Muscle of back (tissue), 11 donors: ENCODE results near the gene CCDC181. TPM values are rescaled to one million over a fixed set of nuclear protein-coding genes. Genes with fewer than 3 reads are reported as not detected.
"Not testable (repeated sequence)": the region's sequence is repeated elsewhere in the genome, so short reads cannot be mapped to it uniquely, and the experiment has no call there.

Experiments
- DNase-seq, 3 donors: peaks; one replicate each; pipeline versions ENCODE4 v3.0.0 to v3.0.0-alpha.2; 2013
- polyA plus RNA-seq, 10 donors: library from polyadenylated mRNA; unstranded; fragments of 120-200 nt; gene quantifications; one replicate each; pipeline ENCODE4 v1.2.1, GENCODE V29; 2013; ENCODE audit not compliant: insufficient read length in 10 of 10

Gene CCDC181
- polyA plus RNA-seq, 10 donors: 0.77 to 1.4 (median 1.2) TPM

- DNase-seq: not testable (repeated sequence)
Observed at GRCh38 chr1:169402578-169402977, 24.7 kb downstream of the CCDC181 start.

DNA sequence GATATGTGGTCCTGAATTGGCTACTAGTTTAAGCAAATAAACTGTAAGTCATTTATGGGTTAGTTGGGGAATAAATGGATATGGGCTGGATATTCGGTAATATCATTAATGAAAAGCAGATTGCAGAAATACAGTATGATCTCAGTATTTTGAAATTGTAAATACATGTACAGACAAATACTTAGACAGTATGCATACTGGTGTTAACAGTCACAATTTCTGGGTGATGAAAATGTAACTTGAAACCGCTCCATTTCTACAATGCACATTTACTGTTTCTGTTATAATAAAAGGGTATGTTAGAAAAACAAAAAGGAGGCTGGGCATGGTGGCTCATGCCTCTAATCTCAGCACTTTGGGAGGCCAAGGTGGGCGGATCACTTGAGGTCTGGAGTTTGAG, 31.3 kb downstream of the CCDC181 start:
- peak in 1 of 3 donors; percentile 1 for DNase-seq

DNA sequence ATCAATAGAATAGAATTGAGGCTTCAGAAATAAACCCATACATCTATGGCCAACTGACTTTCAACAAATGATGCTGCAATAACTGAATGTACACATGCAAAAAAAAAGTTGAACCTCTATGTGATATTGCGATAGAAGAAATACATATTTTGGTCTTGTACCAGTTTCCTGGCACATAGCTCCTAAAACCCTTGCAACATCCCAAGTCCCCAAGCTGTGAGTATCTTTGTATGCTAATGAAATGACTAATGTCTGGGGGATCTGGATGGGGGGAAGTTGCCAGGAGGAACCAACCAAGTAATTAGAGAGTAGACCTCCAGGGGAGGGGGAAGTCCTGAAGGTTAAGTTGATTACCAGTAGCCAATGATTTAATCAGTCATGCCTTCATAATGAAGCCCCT, 34.9 kb downstream of the CCDC181 start:
- no peak for DNase-seq

DNA sequence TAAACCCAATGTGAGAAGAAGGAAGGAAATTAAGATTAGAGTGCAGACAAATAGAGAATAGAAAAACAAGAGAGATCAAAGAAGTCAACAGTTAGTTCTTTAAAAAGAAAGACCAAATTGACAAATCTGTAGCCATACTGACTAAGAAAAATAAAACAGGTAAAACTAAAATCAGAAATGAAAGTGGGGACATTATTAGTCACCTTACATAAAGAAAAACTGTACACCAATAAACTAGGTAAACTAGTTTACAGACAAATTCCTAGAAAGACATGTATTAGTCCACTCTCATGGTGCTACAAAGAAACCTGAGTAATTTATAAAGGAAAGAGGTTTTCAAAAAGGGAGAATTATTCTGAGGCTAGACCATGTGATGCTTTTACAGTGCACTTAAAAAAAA, 37.0 kb downstream of the CCDC181 start:
- DNase-seq: no peak

GRCh38 chr1:169387399-169387798, 39.9 kb downstream of the CCDC181 start:
- no peak for DNase-seq

- no peak for DNase-seq
Observed at GRCh38 chr1:169383449-169383848, 43.8 kb downstream of the CCDC181 start.

DNA sequence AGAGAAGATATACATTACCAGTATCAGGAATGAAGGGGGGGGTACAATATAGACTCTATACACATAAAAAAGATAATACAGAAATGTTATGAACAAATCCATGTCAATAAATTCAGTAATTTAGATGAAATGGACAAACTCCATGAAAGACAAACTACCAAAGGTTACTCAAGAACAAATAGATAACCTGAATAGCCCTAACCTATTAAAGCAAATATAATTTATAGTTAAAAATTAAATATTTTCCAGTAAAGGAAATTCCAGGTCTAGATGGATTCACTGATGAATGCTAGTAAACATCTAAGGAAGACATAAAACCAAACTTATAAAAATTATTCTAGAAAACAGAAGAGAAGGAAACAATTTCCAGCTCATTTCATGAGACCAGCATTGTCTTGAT, 46.1 kb downstream of the CCDC181 start:
- no peak for DNase-seq

DNA sequence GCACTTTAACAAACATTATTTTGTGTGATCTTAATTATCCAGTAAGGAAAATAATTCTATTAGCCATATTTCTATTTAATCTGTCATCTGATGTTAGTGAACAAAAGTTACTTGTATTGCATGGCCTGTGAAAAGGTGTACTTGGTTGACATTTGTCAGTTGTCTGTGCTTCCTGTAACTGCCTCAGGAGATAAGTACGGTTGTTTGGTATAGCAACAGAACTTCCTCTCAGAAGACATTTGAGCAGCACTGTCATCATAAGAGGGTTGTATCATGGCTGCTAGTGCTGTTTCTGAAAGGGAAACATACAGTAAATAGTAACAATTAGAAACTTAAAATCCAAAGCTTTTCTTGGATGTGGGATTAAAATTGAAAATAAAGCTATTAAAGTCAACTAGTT, 55.9 kb downstream of the CCDC181 start:
- no peak for DNase-seq

- DNase-seq: peak in 1 of 3 donors; percentile 3
Observed at GRCh38 chr1:169368406-169368769, 58.9 kb downstream of the CCDC181 start.

DNA sequence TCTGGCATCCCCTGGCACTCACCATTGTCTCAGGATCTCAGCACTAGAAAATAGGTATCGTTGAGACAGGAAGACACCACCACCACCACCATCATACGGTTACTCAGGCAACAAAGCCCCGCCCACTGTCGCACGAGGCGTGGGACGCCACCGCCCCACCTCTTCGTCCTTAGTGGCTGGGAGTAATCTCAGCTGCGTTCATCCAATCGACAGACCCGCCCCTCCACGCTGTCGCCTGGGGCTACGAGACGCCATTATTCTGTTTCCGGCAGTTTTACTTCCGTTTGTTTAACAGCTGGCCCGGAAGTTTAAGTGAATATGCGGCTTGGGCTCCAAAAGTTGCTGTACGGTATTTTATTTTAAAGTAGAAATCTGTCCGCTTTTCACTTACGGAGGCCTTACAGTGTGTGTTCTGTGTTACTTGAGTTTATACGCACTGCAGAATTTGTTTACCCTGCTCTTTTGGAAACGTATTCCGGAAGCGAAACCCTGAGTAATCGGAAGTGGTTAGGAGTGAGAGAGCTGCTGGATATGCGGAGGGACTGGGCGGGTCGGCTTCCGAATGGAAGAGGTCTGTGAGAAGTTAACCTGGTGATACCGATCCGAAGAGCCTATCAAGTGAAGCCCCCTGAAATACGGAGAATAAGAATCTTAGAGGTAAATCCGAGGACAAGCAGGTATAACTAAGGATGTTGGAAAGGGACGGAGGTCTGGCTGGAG, 59.4 kb downstream of the CCDC181 start, which contains the start of the genes BLZF1 and NME7:
TSS of gene BLZF1 (plus strand) at position 510 of the 720 bp plus-strand sequence. CDS start 1,328 bp downstream, outside the sequence.
TSS of gene NME7 (minus strand) at position 112 of the 720 bp plus-strand sequence. CDS start at position 25, 87 bp downstream.
- peak; percentile 97 to 98 (median 97) for DNase-seq

- peak in 1 of 3 donors; percentile 2 for DNase-seq
Observed at GRCh38 chr1:169367096-169367685, 60.1 kb downstream of the CCDC181 start.

DNA sequence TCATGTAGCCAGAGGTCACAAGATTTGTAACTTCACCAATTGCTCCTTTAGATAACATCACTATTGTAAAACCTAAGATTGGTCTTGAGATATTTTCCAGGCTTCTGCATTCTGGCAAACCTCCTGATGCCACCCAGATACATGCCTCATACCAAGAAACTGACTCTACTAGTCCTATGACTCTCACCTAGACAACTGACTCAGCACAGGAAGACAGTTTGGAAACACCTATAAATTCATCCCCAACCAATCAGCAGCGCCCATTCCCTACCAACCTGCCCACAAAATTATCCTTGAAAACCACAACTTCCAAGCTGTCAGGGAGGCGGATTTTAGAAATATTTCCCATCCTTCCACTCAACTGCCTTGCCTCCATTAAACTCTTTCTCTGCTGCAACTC, 62.3 kb downstream of the CCDC181 start:
- DNase-seq: no peak

- peak in 1 of 3 donors; percentile 79 for DNase-seq
Observed at GRCh38 chr1:169363046-169363730, 64.1 kb downstream of the CCDC181 start.

DNA sequence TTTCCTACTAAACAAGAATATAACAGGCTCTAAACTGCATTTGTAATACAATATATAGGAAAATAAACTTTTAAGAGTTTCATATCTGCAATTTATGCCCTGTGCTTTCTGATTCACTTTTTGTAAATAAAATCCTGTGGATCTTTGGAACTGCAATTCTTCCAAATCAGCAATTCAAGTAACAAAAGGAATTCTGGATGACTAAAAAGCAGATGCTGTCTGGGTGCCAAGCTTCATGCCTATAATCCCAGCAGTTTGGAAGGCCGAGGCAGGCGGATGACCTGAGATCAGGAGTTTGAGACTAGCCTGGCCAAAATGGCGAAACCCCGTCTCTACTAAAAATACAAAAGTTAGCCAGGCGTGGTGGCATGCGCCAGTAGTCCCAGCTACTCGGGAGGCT, 66.0 kb downstream of the CCDC181 start:
- no peak for DNase-seq

- DNase-seq: no peak
Observed at GRCh38 chr1:169360415-169360814, 66.9 kb downstream of the CCDC181 start.

DNA sequence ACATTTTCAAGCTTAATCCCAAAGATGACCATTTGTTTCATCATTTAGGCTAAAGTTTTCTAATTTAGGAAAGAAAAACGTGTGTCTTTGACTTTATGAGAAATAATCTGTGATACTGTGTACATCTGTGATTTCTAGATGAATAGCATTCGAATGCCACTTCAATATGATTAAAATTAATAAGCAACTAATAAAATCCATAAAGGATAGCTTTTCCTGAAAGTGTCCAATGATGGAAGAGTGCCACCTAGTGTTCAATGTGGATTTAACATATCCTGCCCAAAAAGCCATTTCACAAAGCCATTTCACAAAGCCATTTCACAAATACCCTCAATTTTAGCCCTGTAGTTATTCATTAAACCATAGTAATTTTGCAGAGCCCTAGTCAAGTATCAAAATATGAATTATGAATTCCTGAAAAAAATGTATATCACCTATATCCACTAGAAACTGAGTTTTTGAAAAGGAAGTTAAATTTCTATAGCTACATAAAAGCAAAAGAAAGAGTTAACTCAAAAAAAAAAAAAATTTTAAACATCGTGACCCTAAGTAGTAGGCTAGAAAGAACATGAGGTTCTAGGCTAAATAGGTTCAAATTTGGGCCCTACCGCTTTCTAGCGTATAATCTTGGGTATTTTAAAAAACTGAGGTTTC, 78.8 kb downstream of the CCDC181 start:
- DNase-seq: peak; percentile 37 to 74 (median 60)

GRCh38 chr1:169347688-169348382, 79.4 kb downstream of the CCDC181 start:
- no peak for DNase-seq

DNA sequence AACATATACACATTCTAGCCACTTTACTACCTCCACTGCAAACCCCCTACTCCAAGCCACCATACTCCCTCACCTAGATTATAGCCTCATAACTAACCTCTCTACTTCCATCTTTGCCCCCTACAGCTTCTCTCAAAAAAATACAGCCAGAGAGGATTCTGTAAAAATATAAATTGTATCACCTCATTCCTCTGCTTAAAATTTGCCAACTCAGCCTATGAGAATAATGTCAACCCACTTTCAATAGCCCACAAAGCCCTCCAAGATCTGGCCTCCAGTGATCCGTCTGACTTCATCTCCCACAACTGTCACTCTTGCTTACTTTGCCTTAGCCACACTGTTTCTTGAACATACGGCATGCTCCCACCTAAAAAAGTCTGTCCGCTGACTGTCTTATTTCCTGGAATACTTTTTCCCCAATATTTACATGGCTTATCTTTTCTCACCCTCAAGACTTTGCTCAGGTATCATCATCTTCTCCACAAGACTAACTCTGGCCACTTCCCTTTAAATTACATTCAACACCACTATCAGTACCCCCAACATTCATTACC, 81.2 kb downstream of the CCDC181 start:
- no peak for DNase-seq

- DNase-seq: no peak
Observed at GRCh38 chr1:169345511-169345910, 81.8 kb downstream of the CCDC181 start.
